WI38 (cell line): ENCODE measurements around the gene DOCK1.

ENCODE experiments used
- H3K4me3 ChIP-seq: 2 replicates; pipeline ENCODE4 v1.5.1; 2011; ENCODE audit warnings: low read depth, mild to moderate bottlenecking, control low read depth, low read length
- CTCF ChIP-seq: IDR thresholded peaks from 2 replicates; pipeline ENCODE4 v1.5.1; 2012; ENCODE audit warnings: low read depth, mild to moderate bottlenecking, control low read depth, low read length

The DOCK1 gene

GRCh38 chr10:127458016-127458810 lies 553.0 kb downstream of the DOCK1 start:
- no peak for TF ChIP-seq CTCF
- no peak overlapping the region for H3K4me3 ChIP-seq

- no peak for TF ChIP-seq CTCF
- no peak overlapping the region for H3K4me3 ChIP-seq
These were observed 553.6 kb downstream of the DOCK1 start for GRCh38 chr10:127458829-127459228.

- H3K4me3 ChIP-seq, result no peak overlapping the region
- no peak for TF ChIP-seq CTCF
These were observed 554.7 kb downstream of the DOCK1 start for GRCh38 chr10:127459918-127460317.

- H3K4me3 ChIP-seq, result no peak overlapping the region
- TF ChIP-seq CTCF, result no peak
These were observed 557.5 kb downstream of the DOCK1 start for GRCh38 chr10:127462643-127463295.

GRCh38 chr10:127463548-127463947 lies 558.3 kb downstream of the DOCK1 start:
- TF ChIP-seq CTCF, result no peak
- no peak overlapping the region for H3K4me3 ChIP-seq

- TF ChIP-seq CTCF, result no peak
- H3K4me3 ChIP-seq, result no peak overlapping the region
These were observed 559.3 kb downstream of the DOCK1 start for GRCh38 chr10:127464561-127464960.

- no peak for TF ChIP-seq CTCF
- H3K4me3 ChIP-seq, result no peak overlapping the region
These were observed 562.6 kb downstream of the DOCK1 start for GRCh38 chr10:127467811-127468210.
